Osteocyte (in vitro differentiated cells): ENCODE measurements around the gene WNT2. TPM values are rescaled to one million over a fixed set of nuclear protein-coding genes. Genes with fewer than 3 reads are reported as not detected.

Experiments
- DNase-seq: peaks from one replicate; pipeline ENCODE4 v3.0.0; 2021; ENCODE audit warnings: mixed read lengths; ENCODE audit not compliant: unreplicated experiment; ENCODE audit errors: extremely low spot score
- H3K27ac Mint-ChIP-seq: one replicate; pipeline ENCODE4 v1.8.0; 2021; ENCODE audit warnings: mild to moderate bottlenecking, mixed read lengths; ENCODE audit not compliant: unreplicated experiment
- H3K27me3 Mint-ChIP-seq: one replicate; pipeline ENCODE4 v1.8.0; 2021; ENCODE audit warnings: mixed read lengths; ENCODE audit not compliant: unreplicated experiment
- H3K36me3 Mint-ChIP-seq: one replicate; pipeline ENCODE4 v1.8.0; 2021; ENCODE audit warnings: mixed read lengths; ENCODE audit not compliant: unreplicated experiment
- H3K4me1 Mint-ChIP-seq: one replicate; pipeline ENCODE4 v1.8.0; 2021; ENCODE audit warnings: mixed read lengths; ENCODE audit not compliant: unreplicated experiment
- H3K4me3 Mint-ChIP-seq: one replicate; pipeline ENCODE4 v1.8.0; 2021; ENCODE audit warnings: mild to moderate bottlenecking, moderate library complexity, mixed read lengths; ENCODE audit not compliant: unreplicated experiment
- H3K9me3 Mint-ChIP-seq: one replicate; pipeline ENCODE4 v1.8.0; 2021; ENCODE audit warnings: mixed read lengths; ENCODE audit not compliant: unreplicated experiment
- long read RNA-seq: library from polyadenylated mRNA; unstranded; transcript quantifications from one replicate; pipeline ENCODE4 v2.0.0, GENCODE V29; 2021
- total RNA-seq: library from RNA; stranded (reverse); gene quantifications from 2 replicates; pipeline ENCODE4 v1.2.1, GENCODE V29; 2021
- TF ChIP-seq, protein P1 (sequence below): fragments of 200-600 bp; sonication (generic); IDR thresholded peaks from 2 replicates; pipeline ENCODE4 v1.5.0; 2021; ENCODE audit warnings: antibody characterized with exemption, mild to moderate bottlenecking, moderate library complexity

Gene WNT2
- total RNA-seq = 9.5 and 11.5 TPM in 2 replicates
- long read RNA-seq, transcript WNT2-201 (5 exons, 2,907 nt) = major isoform, 69 of 83 reads
- long read RNA-seq, transcript WNT2-202 (5 exons, 1,768 nt) = minor isoform, 5 of 83 reads
- long read RNA-seq, partial matches to known transcripts = 2 of 83 reads
- long read RNA-seq, other reads (novel, unspliced or antisense) = 7 of 83 reads

DNA sequence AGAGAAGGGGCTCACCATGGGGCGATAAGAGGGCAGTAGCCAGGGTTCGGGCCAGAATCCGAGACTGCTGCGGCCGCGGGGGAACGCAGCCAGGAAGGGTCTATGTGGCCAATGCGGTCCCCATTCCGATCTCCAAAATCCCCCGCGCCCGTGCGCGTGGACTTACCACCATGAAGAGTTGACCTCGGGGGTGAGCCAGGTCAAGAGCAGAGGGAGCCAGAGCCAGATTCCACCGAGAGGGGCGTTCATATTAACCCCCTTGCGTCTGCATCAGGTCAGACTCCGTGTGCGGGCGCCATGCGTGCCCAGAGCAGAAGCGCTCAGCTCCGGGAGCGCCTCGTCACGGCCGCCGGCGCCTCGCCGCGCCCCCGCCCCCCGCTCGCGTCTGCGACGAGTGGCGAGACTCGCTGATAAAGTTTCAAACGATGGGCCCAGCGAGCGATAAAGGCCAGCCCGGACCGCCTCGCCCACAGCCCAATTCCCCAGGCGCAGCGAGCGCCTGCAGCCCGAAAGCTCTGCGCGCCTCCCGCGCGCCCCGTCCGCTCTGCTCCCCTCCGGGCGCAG lies at the start of gene WNT2:
Gene WNT2 (minus strand): TSS at position 318 of the 564 bp plus-strand sequence. CDS start 69 bp downstream, at position 249.
- Mint-ChIP-seq H3K36me3 (peaks cover 7% of the 10 kb centered on the region), H3K4me1 (peaks cover 45% of the 10 kb centered on the region), H3K4me3 (peak within 1 kb of the TSS; percentile 85), H3K9me3 (peaks cover 16% of the 10 kb centered on the region), H3K27me3 (peaks cover 15% of the 10 kb centered on the region), H3K27ac (peak within 1 kb of the TSS; percentile 81)
- no peak for DNase-seq
- TF ChIP-seq, protein P1, sequence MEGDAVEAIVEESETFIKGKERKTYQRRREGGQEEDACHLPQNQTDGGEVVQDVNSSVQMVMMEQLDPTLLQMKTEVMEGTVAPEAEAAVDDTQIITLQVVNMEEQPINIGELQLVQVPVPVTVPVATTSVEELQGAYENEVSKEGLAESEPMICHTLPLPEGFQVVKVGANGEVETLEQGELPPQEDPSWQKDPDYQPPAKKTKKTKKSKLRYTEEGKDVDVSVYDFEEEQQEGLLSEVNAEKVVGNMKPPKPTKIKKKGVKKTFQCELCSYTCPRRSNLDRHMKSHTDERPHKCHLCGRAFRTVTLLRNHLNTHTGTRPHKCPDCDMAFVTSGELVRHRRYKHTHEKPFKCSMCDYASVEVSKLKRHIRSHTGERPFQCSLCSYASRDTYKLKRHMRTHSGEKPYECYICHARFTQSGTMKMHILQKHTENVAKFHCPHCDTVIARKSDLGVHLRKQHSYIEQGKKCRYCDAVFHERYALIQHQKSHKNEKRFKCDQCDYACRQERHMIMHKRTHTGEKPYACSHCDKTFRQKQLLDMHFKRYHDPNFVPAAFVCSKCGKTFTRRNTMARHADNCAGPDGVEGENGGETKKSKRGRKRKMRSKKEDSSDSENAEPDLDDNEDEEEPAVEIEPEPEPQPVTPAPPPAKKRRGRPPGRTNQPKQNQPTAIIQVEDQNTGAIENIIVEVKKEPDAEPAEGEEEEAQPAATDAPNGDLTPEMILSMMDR = no peak

DNA sequence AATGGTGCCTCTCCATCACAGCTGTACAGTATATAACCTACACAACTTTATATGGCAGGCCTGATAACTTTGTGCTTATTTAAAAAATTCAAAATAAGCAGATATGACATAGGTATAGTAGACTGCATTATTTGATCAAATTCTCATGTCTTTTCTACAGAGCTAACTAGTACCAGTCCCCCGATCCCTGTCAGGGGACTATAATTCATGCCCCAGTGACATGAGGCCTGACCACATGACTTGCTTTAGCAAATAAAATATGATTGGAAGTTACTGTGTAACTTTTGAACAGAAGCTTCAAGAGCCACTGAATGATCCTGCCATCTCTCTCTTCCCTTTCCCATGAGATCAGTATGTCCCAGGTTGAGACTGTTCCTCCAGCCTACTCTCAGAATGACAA lies 49.2 kb upstream of the WNT2 start:
- Mint-ChIP-seq H3K4me3 (no peak overlapping the region), H3K36me3 (peaks cover 6% of the 10 kb centered on the region), H3K4me1 (peaks cover 34% of the 10 kb centered on the region), H3K27me3 (no peaks in the 10 kb centered on the region), H3K9me3 (peaks cover 15% of the 10 kb centered on the region), H3K27ac (no peak overlapping the region)
- DNase-seq = no peak
- TF ChIP-seq, protein P1 = no peak

DNA sequence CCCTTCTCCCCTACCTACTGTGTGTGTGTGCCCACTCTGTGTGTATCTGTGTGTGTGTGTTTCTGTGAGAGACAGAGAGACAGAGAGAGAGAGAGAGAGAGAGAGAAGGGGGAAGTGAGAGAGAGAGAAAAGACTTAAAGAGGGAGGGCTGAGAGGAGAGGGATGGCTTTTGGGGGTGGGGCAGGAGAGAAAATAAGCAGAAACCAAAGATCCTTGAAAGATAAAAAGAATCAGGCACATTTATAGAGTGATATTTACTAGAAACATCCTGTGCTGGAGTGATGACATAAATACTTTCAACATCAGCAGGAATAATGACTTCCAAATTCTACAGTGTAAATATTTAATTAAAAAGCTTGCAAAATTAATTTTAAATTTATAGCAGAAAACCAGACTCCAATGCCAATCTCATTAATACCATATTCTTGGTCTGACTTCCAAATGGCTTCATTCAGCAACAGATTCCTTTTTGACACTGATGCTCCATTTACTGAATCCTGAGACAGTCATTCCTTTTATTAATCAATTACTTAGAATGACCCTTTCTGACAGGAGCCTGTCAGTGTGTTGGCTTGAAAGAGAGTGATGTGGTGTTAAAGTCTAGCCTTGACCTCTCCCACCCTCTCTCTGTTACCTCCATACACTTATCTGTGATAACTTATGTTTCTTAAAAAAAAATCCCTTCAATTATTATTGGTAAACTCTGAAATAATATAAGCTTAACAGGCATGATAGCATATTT lies 41.7 kb upstream of the WNT2 start:
- Mint-ChIP-seq H3K27ac (no peak overlapping the region), H3K9me3 (no peaks in the 10 kb centered on the region), H3K4me1 (no peaks in the 10 kb centered on the region), H3K27me3 (no peaks in the 10 kb centered on the region), H3K36me3 (no peaks in the 10 kb centered on the region), H3K4me3 (no peak overlapping the region)
- TF ChIP-seq, protein P1 = no peak
- DNase-seq = no peak

DNA sequence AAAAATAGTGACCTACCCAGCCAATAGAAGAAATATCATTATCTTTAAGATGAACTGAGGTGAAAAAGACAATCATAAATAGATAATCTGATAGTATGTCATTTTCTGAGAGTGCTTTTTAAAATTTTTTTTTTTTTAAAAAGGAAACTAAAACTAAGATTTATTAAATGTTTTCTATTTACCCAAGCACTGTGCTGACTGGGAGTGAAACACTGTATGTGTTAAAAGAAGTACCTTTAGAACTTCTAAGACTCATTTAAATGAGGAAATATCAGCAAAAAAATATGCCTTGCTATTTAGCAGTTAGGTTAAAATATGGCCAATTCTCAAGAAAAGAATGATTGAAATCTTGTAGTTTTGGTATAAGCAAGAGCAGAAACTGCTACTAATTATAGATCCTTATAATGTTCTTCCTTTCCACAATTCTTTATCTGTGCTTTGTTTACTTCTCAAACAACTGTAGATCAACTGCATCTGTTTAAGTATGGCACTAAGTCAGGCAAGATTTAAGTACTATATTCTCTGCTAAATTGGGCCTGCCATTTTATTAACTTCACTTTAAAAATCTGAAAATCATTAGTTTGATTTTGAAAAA lies 39.5 kb upstream of the WNT2 start:
- H3K36me3 Mint-ChIP-seq = no peaks in the 10 kb centered on the region
- no peak for DNase-seq

More for the DNA sequence above, 39.5 kb upstream of the WNT2 start:
- Mint-ChIP-seq H3K4me1 (no peaks in the 10 kb centered on the region), H3K4me3 (no peak overlapping the region), H3K27ac (no peak overlapping the region), H3K9me3 (no peaks in the 10 kb centered on the region), H3K27me3 (no peaks in the 10 kb centered on the region)
- TF ChIP-seq, protein P1 = no peak
